ENCODE data around the gene TTLL11. TPM values are rescaled to one million over a fixed set of nuclear protein-coding genes. Genes with fewer than 3 reads are reported as not detected.

The TTLL11 gene
- total RNA-seq, 2 experiments from 2014 or later: 3.3 to 6.9 TPM

DNA sequence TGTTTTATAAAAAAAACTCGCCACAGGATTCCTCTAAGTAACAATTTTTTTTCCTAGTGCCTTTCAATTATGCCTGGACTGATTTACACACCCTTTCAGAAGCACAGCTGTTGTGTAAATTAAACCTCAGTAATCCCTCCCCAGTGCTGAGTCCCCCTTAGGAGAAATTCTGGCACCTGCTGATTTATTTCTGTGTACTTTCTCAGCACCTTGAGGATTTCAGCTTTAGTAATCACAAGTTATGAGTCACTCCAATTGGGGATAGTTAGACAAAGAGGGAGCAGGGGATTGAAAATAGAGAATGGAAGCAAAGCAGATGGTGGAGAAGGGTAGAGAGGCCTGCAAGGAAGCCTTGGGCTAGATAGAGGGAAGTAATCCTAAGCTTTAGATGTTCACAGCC, 171.7 kb downstream of the TTLL11 start:
- no peak overlapping the region for H3K4me3 ChIP-seq (ENCODE audit: low read depth, low read length, poor library complexity, severe bottlenecking)
- peak; percentile 33 for DNase-seq (ENCODE audit: low spot score)

DNA sequence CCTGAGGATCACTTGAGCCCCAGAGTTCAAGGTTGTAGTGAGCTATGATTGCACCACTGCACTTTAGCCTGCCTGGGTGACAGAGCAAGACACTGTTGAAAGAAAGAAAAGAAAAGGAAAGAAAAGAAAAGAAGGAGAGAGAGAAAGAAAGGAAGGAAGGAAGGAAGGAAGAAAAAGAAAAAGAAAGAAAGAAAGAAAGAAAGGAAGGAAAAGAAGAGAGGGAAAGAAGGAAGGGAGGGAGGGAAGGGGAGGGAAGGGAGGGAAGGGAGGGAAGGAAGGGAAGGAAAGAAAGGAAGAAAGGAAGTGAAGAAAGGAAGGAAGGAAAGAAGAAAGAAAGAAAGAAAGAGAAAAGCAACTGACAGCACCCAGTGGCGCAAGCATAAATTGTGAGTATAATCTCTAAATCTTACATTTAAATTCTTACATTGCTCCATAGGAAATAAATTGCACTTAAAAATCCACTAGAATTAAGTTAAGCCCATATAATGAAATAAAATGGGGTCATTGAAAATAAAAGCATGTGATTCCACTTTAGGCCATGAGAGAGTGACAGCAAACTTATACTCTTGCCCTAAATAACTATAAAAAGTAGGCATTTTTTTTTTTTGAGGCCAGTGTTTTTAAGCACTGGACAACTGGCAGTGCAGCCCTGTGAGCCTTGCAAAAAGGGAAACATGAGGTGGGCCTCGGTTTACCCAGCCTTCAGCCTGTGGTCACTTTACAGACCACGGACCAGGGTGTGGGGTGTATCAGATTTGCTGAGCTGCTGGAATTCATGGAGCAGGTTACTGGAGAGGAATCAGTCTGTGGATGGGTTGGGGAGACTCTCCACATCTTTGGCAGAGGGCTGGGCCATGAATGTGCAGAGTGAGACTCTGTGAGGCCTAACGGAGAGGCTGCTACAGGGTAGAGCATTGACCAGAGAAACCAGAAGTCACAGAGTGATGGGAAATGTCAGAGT, 175.5 kb downstream of the TTLL11 start:
- CTCF ChIA-PET (ENCODE audit: unreplicated experiment): no interaction called here
- BruUV-seq (replicated peaks): no TSS peak
- H3K9me3 ChIP-seq (ENCODE audit: low read length): no peaks in the 10 kb centered on the region

More for the DNA sequence above, 171.7 kb downstream of the TTLL11 start:
- Histone ChIP-seq H3K9me3 (ENCODE audit: low read length) (no peaks in the 10 kb centered on the region), H3K9me2 (ENCODE audit: insufficient read depth, low read length) (no peaks in the 10 kb centered on the region), H3K4me2 (ENCODE audit: low read length) (peak overlapping the region; percentile 52), H3K36me3 (ENCODE audit: insufficient read depth, low read length) (no peaks in the 10 kb centered on the region), H3K79me2 (ENCODE audit: insufficient read depth, low read depth, low read length) (no peaks in the 10 kb centered on the region), H3K4me1 (ENCODE audit: insufficient read depth, low read length, poor library complexity, severe bottlenecking) (peaks cover 29% of the 10 kb centered on the region), H2AFZ (ENCODE audit: low read length) (peak overlapping the region; percentile 43; the same call in 1 of the 2 replicates), H3K27ac (ENCODE audit: low read depth, low read length, poor library complexity, severe bottlenecking) (peak overlapping the region; percentile 2), H4K20me1 (ENCODE audit: insufficient read depth, low read length) (no peaks in the 10 kb centered on the region)
- CTCF ChIA-PET (ENCODE audit: unreplicated experiment): no interaction called here
- intact Hi-C loops (cut with micrococcal nuclease; ENCODE audit: unreplicated experiment): no loop called here
- POLR2A ChIA-PET: interaction anchor here (0.7 to 1.1 kb wide), 3 partner anchors 15 to 42 kb away, joined by 3 to 7 read pairs (median 4); no protein-coding TSS in a partner anchor
- TF ChIP-seq EZH2phosphoT487 (IDR thresholded peaks at IDR 0.05; ENCODE audit: borderline replicate concordance, low read depth, low read length): no peak
- TF ChIP-seq, protein P1, sequence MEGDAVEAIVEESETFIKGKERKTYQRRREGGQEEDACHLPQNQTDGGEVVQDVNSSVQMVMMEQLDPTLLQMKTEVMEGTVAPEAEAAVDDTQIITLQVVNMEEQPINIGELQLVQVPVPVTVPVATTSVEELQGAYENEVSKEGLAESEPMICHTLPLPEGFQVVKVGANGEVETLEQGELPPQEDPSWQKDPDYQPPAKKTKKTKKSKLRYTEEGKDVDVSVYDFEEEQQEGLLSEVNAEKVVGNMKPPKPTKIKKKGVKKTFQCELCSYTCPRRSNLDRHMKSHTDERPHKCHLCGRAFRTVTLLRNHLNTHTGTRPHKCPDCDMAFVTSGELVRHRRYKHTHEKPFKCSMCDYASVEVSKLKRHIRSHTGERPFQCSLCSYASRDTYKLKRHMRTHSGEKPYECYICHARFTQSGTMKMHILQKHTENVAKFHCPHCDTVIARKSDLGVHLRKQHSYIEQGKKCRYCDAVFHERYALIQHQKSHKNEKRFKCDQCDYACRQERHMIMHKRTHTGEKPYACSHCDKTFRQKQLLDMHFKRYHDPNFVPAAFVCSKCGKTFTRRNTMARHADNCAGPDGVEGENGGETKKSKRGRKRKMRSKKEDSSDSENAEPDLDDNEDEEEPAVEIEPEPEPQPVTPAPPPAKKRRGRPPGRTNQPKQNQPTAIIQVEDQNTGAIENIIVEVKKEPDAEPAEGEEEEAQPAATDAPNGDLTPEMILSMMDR (conservative IDR thresholded peaks at IDR 0.05; ENCODE audit: low read length): no peak
- no TSS peak for BruUV-seq (replicated peaks)

More for the DNA sequence above, 175.5 kb downstream of the TTLL11 start:
- no peak overlapping the region for H3K4me3 ChIP-seq (ENCODE audit: low read depth, low read length, poor library complexity, severe bottlenecking)
- H4K20me1 ChIP-seq (ENCODE audit: insufficient read depth, low read length): no peaks in the 10 kb centered on the region
- no peaks in the 10 kb centered on the region for H3K36me3 ChIP-seq (ENCODE audit: insufficient read depth, low read length)
- intact Hi-C loops (cut with micrococcal nuclease; ENCODE audit: unreplicated experiment): no loop called here
- TF ChIP-seq, protein P1 (conservative IDR thresholded peaks at IDR 0.05; ENCODE audit: low read length): no peak
- TF ChIP-seq EZH2phosphoT487 (IDR thresholded peaks at IDR 0.05; ENCODE audit: borderline replicate concordance, low read depth, low read length): no peak
- H3K27ac ChIP-seq (ENCODE audit: low read depth, low read length, poor library complexity, severe bottlenecking): no peak overlapping the region
- H3K4me1 ChIP-seq (ENCODE audit: insufficient read depth, low read length, poor library complexity, severe bottlenecking): peaks cover 23% of the 10 kb centered on the region
- no peak overlapping the region for H2AFZ ChIP-seq (ENCODE audit: low read length)
- no peaks in the 10 kb centered on the region for H3K9me2 ChIP-seq (ENCODE audit: insufficient read depth, low read length)
- H3K4me2 ChIP-seq (ENCODE audit: low read length): no peak overlapping the region
- no peaks in the 10 kb centered on the region for H3K79me2 ChIP-seq (ENCODE audit: insufficient read depth, low read depth, low read length)
- no peak for DNase-seq (ENCODE audit: low spot score)
- POLR2A ChIA-PET: interaction anchor here (0.9 to 1.5 kb wide), 2 partner anchors 10 to 25 kb away, joined by 3 read pairs; no protein-coding TSS in a partner anchor
